ENCODE measurements around the gene FAM13A.

Gene FAM13A

GRCh38 chr4:88809576-88810219 is 247.3 kb downstream of the FAM13A start:
- FAIRE-seq (no peak), DNase-seq (ENCODE audit: insufficient read length, low spot score) (no peak)
- TF ChIP-seq TAF1 (IDR thresholded peaks at IDR 0.05; ENCODE audit: low read depth, low read length), result no peak
- TF ChIP-seq POU2F2 (IDR thresholded peaks at IDR 0.05; ENCODE audit: low read depth, low read length), result no peak
- TF ChIP-seq SPI1 (IDR thresholded peaks at IDR 0.05; ENCODE audit: low read depth, low read length), result no peak
- TF ChIP-seq POLR2AphosphoS5 (IDR thresholded peaks at IDR 0.05; ENCODE audit: low read depth, low read length), result no peak
- TF ChIP-seq POLR2A (IDR thresholded peaks at IDR 0.05; ENCODE audit: low read depth, low read length), result no peak
- no peak for TF ChIP-seq PAX5 (IDR thresholded peaks at IDR 0.05; ENCODE audit: insufficient read depth, low read length, severe bottlenecking)

- no peak for DNase-seq (ENCODE audit: insufficient read length, low spot score)
- FAIRE-seq, result no peak
- no peak for TF ChIP-seq POU2F2 (IDR thresholded peaks at IDR 0.05; ENCODE audit: low read depth, low read length)
- TF ChIP-seq POLR2A (IDR thresholded peaks at IDR 0.05; ENCODE audit: low read depth, low read length), result no peak
- no peak for TF ChIP-seq POLR2AphosphoS5 (IDR thresholded peaks at IDR 0.05; ENCODE audit: low read depth, low read length)
- TF ChIP-seq SPI1 (IDR thresholded peaks at IDR 0.05; ENCODE audit: low read depth, low read length), result no peak
- no peak for TF ChIP-seq TAF1 (IDR thresholded peaks at IDR 0.05; ENCODE audit: low read depth, low read length)
- no peak for TF ChIP-seq PAX5 (IDR thresholded peaks at IDR 0.05; ENCODE audit: insufficient read depth, low read length, severe bottlenecking)
Observed at GRCh38 chr4:88809101-88809500, 247.9 kb downstream of the FAM13A start.

- FAIRE-seq, result no peak
- no peak for TF ChIP-seq SPI1 (IDR thresholded peaks at IDR 0.05; ENCODE audit: low read depth, low read length)
- no peak for TF ChIP-seq POLR2A (IDR thresholded peaks at IDR 0.05; ENCODE audit: low read depth, low read length)
- no peak for TF ChIP-seq POU2F2 (IDR thresholded peaks at IDR 0.05; ENCODE audit: low read depth, low read length)
- TF ChIP-seq TAF1 (IDR thresholded peaks at IDR 0.05; ENCODE audit: low read depth, low read length), result no peak
- DNase-seq (ENCODE audit: insufficient read length, low spot score), result no peak
Observed at GRCh38 chr4:88807499-88807898, 249.5 kb downstream of the FAM13A start.

GRCh38 chr4:88804234-88804633 is 252.8 kb downstream of the FAM13A start:
- TF ChIP-seq PAX5 (IDR thresholded peaks at IDR 0.05; ENCODE audit: insufficient read depth, low read length, severe bottlenecking) (no peak), POLR2AphosphoS5 (IDR thresholded peaks at IDR 0.05; ENCODE audit: low read depth, low read length) (no peak), POLR2A (IDR thresholded peaks at IDR 0.05; ENCODE audit: low read depth, low read length) (no peak), TAF1 (IDR thresholded peaks at IDR 0.05; ENCODE audit: low read depth, low read length) (no peak), POU2F2 (IDR thresholded peaks at IDR 0.05; ENCODE audit: low read depth, low read length) (no peak), SPI1 (IDR thresholded peaks at IDR 0.05; ENCODE audit: low read depth, low read length) (no peak)
- no peak for DNase-seq (ENCODE audit: insufficient read length, low spot score)
- FAIRE-seq, result no peak

GRCh38 chr4:88803600-88804096 is 253.3 kb downstream of the FAM13A start:
- TF ChIP-seq PAX5 (IDR thresholded peaks at IDR 0.05; ENCODE audit: insufficient read depth, low read length, severe bottlenecking) (no peak), POU2F2 (IDR thresholded peaks at IDR 0.05; ENCODE audit: low read depth, low read length) (0 out of 2 replicates have a peak, but pooled peaks have one; percentile 24)
- FAIRE-seq, result peak; percentile 45

GRCh38 chr4:88802585-88803286 is 254.2 kb downstream of the FAM13A start:
- FAIRE-seq, result no peak
- TF ChIP-seq POU2F2 (IDR thresholded peaks at IDR 0.05; ENCODE audit: low read depth, low read length) (no peak), POLR2A (IDR thresholded peaks at IDR 0.05; ENCODE audit: low read depth, low read length) (no peak), SPI1 (IDR thresholded peaks at IDR 0.05; ENCODE audit: low read depth, low read length) (no peak), POLR2AphosphoS5 (IDR thresholded peaks at IDR 0.05; ENCODE audit: low read depth, low read length) (no peak), TAF1 (IDR thresholded peaks at IDR 0.05; ENCODE audit: low read depth, low read length) (no peak), PAX5 (IDR thresholded peaks at IDR 0.05; ENCODE audit: insufficient read depth, low read length, severe bottlenecking) (no peak)

More at GRCh38 chr4:88803600-88804096, 253.3 kb downstream of the FAM13A start:
- no peak for DNase-seq (ENCODE audit: insufficient read length, low spot score)

GRCh38 chr4:88802138-88802537 is 254.8 kb downstream of the FAM13A start:
- DNase-seq (ENCODE audit: insufficient read length, low spot score) (no peak), FAIRE-seq (no peak)
- TF ChIP-seq POLR2AphosphoS5 (IDR thresholded peaks at IDR 0.05; ENCODE audit: low read depth, low read length), result no peak

More at GRCh38 chr4:88802585-88803286, 254.2 kb downstream of the FAM13A start:
- no peak for DNase-seq (ENCODE audit: insufficient read length, low spot score)

GRCh38 chr4:88799900-88800299 is 257.1 kb downstream of the FAM13A start:
- FAIRE-seq, result peak; percentile 13
- TF ChIP-seq TAF1 (IDR thresholded peaks at IDR 0.05; ENCODE audit: low read depth, low read length), result no peak
- TF ChIP-seq PAX5 (IDR thresholded peaks at IDR 0.05; ENCODE audit: insufficient read depth, low read length, severe bottlenecking), result no peak
- no peak for TF ChIP-seq POLR2A (IDR thresholded peaks at IDR 0.05; ENCODE audit: low read depth, low read length)
- no peak for TF ChIP-seq POLR2AphosphoS5 (IDR thresholded peaks at IDR 0.05; ENCODE audit: low read depth, low read length)
- TF ChIP-seq POU2F2 (IDR thresholded peaks at IDR 0.05; ENCODE audit: low read depth, low read length), result no peak
- peak; percentile 21; the same call in 1 of the 2 replicates for TF ChIP-seq SPI1 (IDR thresholded peaks at IDR 0.05; ENCODE audit: low read depth, low read length)
- DNase-seq (ENCODE audit: insufficient read length, low spot score), result no peak

GRCh38 chr4:88797725-88798124 is 259.3 kb downstream of the FAM13A start:
- DNase-seq (ENCODE audit: insufficient read length, low spot score) (no peak), FAIRE-seq (no peak)
- TF ChIP-seq POLR2AphosphoS5 (IDR thresholded peaks at IDR 0.05; ENCODE audit: low read depth, low read length), result no peak
- TF ChIP-seq TAF1 (IDR thresholded peaks at IDR 0.05; ENCODE audit: low read depth, low read length), result no peak
- TF ChIP-seq PAX5 (IDR thresholded peaks at IDR 0.05; ENCODE audit: insufficient read depth, low read length, severe bottlenecking), result no peak
- TF ChIP-seq POU2F2 (IDR thresholded peaks at IDR 0.05; ENCODE audit: low read depth, low read length), result no peak
- no peak for TF ChIP-seq SPI1 (IDR thresholded peaks at IDR 0.05; ENCODE audit: low read depth, low read length)
- TF ChIP-seq POLR2A (IDR thresholded peaks at IDR 0.05; ENCODE audit: low read depth, low read length), result no peak

GRCh38 chr4:88796545-88796944 is 260.4 kb downstream of the FAM13A start:
- no peak for TF ChIP-seq SPI1 (IDR thresholded peaks at IDR 0.05; ENCODE audit: low read depth, low read length)
- TF ChIP-seq TAF1 (IDR thresholded peaks at IDR 0.05; ENCODE audit: low read depth, low read length), result no peak
- no peak for TF ChIP-seq POU2F2 (IDR thresholded peaks at IDR 0.05; ENCODE audit: low read depth, low read length)
- DNase-seq (ENCODE audit: insufficient read length, low spot score) (no peak), FAIRE-seq (no peak)

Data from GM12891 (cell line).